Middle frontal gyrus (tissue), 1 donor: ENCODE data around the gene ZNF609.
A peak's percentile ranks its signal among the peaks of the same experiment; 100 is the strongest.
"Not testable (repeated sequence)": the region's sequence is repeated elsewhere in the genome, so short reads cannot be mapped to it uniquely, and the experiment has no call there.

ENCODE experiments used
- DNase-seq: peaks from one replicate; pipeline ENCODE4 v3.0.0-alpha.2; 2015; ENCODE audit warnings: low spot score; ENCODE audit errors: extremely low spot score

Gene ZNF609

DNA sequence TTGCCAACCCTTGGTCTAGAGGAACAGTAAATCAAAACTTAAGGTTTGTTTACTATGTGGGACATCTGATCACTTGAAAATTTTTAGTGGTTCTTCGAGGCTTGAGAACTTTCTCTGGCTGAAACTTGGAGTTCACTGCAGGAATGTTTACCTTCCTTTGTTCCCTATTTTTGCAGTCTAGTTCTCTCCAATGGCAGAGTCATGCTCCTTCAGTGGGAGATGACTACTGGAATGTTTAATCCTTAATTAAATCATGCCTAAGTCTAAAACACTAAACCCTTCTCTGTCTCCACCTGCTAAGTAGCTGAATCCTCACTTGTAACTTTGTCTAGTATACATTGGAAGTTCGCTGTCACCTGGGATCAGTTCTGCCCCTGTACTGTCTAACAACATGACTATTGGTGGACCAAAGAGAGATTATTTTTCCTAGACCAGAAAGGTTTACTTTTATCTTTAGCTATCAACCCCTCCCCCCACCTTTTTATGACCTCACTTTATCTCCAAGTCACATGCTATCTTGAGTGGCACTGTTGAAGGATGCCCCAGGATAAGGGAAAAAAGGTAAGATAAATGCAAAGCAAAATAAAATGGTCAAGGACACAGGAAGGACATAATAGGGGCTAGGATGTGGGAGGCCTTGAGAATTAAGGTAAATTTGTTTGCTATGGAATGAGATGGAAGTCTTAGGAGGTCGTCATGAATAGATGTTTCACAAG is 1.2 kb upstream of the ZNF609 start:
- DNase-seq: no peak

DNA sequence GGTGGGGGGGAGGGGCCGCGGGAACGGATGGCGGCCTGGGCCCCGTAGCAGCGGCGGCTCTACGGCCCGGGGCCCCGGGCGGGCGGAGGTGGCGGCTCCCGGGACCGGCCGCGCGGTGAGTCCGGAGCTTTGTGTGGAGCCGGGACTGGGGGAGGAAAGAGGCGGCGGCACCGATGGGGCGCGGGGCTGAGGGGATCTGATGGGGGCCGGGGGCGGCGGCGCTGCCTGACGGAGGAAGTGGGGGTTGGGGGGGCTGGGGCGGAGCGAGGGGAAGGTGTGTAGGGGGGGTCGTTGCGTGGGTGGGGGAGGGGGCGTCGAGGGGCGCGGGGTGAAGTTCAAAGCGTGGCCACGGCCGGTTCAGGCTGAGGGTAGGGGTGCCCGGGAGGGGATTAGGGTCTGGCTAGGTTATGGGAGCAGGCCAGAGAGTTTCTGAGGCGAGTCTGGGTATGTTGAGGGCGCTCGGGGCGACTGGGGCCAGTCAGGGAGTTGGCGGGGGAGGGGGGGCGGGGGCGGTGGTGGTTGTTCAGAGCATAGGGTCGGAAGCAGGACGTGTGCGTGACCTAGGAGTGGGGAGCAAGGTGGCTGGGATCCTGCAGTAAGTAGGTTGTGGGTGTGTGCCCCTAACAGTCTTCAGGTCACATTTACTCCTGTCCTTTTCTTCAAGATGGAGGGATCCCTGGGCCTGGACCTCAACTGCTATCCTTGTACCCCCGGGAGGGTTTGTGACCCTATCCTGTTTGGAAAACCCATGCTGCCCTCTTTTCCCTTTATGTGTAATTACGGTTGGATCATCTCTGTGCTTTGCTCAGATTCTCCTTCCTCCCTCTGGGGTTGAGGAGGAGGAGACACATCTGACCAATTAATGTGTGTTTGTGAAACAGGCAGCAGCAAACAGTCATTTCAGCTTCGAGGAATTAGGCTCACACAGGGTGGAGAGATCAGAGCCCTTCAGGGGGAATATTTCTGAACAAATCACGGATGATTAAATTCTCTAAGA is 644 bp downstream of the ZNF609 start:
- DNase-seq: peak; percentile 62

DNA sequence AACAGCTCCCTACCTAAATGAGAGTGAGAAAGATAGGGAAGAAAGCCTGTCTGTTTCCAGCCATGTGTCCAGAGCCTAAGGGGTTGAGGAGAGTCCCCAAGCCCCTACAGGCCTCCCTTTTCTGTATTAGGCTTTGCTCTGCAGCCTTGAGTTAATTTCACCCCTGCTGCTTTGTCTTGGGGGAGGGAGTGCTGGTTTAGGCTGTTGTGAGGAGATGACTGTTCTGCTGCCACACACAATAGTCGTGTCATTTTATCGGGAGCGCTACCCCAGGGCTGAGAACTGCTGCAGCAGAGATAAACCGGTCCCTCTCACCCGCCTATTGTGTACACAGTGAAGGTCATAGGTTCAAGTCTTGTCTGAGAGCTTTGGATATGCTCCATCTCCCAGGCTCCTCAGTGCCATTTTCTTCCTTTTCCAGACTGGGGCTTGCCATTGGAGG is 1.4 kb downstream of the ZNF609 start:
- no peak for DNase-seq

DNA sequence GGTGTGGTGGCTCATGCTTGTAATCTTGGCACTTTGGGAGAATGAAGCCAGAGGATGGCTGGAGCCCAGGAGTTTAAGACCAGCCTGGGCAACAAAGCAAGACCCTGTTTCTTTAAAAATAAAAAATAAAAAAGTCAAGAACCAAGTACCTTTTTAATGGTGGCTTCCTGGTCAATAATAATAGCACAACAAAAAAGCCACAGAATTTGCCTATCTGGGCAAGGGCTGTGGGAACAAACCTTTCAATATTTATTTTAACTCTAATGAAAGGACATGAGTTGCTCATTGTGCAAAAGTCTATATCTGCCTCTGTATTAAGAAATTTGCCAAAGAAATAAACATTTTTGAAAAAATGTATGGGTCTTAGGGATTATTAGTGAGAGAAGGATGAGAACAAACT is 2.1 kb downstream of the ZNF609 start:
- DNase-seq: no peak

DNA sequence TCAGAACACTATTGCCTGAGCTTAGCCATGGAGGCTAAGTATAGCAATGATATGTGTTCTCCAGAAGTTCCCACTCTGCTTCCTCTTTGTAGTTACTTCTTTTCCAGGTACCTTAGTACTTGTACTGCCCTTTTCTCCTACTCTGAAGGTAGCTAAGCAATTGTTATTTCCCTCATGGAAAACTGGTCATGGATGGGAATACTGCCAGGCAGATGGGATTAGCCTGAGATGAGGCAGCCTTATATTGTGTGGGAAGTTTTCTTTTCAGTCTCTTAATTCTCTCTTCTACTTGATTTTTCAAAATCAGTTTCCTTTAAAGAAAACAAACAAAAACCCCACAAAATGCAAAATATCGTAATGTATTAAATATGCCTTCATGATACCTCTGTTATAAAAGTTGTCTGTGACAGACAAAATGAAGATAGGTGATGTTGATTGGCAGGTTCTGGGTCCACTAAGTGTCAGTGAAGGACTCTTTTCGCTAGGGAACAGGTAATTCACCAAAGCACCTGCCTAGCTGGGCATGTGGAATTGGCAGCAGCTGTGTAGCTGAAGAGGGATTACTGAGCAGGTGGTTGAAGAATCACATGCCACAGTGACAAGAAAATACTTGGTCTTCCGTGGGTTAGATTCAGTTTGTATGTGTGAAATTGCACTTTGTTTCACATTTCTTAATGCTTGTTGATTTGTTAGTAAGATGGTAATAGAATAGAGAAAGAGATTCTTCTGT is 4.1 kb downstream of the ZNF609 start:
- DNase-seq: no peak

DNA sequence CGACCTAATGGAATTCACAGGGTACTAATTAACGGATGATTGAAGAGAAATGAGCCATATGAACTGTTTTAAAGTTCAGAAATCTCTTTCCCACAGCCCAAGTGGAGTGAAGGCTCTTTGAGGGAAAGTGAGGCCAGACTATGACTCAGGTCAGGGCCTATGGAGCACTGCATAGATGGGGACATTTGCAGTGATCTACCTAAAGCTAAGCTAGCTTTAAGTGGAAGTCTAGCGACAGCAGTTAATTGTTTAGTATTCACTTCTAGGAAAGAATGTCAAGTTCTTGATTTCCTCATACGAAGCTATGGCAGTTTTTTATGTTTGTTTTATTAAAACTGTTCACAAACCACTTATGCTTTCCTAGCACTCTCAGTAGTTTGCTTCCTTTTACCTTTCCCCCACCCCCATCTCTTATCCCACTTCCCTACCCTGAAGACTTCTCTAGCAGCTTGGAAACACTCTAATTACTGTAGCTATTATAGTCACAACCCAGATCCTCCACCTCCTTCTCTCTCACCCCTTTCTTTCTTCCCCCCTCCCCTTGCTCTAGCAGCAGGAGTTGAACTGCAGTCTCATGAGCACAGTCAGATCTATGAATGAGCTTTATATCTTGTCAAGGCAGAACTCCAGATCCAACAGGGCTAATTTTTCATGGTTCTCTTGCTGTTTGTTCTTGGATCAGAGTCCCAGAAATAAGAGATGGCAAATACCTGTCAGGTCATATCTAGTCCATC is 6.2 kb downstream of the ZNF609 start:
- no peak for DNase-seq

DNA sequence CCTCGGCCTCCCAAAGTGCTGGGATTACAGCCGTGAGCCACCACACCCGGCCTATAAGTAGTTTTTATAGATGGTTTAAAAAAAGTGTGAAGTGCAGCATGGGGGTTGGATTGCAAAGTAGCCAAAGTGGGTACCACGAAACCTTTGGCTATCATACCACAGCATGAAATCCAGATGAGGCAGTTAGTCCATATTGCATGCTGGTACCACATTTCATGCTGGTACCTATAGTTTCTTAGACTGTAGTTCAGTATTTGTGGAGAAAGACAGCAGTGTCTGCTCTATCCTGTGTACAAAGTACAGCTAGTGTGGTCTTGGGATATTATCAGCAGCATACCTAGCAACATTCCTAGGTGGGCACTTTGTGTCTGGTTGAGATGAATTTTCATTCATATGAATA is 11.8 kb downstream of the ZNF609 start:
- DNase-seq: no peak

DNA sequence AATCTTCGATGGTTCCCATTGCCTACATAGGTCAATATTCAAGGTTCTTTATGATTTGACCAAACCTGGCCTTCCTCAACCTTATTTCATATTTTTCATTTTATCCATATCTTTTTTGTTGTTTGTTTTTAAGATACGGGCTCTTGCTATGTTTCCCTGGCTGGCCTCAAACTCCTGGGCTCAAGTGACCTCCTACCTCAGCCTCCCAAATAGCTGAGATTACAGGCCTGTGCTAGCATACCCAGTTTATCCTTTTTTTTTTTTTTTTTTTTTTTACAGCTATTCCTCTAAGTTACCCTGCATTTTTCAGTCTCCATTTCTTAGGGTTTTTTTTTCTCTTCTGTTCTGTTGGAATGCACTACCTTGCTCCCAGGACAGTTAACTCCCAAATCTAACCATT is 14.5 kb downstream of the ZNF609 start:
- DNase-seq: no peak

DNA sequence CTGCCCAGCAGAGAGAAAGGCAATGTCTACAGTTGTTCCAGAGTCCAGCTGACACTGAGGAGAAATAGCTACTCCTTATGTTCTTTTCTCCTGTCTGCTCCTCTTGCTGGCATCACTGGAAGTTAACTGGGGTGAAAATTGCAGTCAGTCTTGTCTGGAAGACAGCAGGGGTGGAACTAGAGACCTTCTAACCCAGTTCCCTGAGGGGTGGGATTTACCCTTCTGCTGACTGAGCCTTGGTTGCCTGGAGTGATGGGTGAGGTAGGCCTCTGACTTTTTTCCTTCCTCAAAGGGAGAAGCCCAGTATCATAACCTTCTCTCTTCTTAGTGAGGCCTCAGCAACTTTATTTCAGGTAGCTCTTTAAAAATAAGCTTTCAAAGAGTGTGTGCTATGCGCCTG is 16.2 kb downstream of the ZNF609 start:
- no peak for DNase-seq

DNA sequence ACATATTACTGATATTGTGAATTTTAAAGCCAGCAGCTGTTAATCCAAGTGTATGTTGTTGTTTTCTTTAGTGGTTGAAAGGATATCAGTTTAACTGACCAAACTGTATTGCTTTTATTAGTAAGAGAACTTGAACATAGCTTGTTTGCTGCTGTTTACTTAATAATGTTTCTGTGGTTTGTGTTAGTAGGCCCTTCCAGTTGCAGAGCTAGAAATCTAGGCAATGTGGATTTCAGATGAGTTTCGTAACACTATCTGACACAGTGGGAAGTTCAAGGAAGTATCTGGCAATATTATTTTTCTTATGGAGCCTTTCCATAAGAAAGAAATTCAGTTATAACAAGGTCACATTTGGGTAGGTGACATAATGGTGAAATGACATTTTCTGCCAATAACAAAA is 18.5 kb downstream of the ZNF609 start:
- no peak for DNase-seq

DNA sequence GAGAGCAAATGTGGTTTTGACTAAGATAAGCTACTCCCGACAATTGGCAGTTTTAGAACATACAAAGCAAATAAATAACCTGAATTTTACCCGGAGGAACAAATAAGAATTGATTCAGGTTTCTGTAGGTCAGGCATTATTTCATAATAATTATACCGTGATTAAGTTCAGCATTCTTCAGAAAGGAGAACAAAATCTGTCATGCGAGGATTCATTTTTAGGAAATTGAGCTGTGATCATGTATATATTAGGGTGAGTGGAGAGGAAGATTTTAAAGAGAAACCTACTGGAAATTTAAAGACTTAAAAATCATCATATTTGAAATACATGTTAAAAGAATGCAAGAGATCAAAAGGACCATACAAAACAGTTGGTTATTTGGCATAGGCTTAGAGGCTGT is 20.5 kb downstream of the ZNF609 start:
- no peak for DNase-seq

DNA sequence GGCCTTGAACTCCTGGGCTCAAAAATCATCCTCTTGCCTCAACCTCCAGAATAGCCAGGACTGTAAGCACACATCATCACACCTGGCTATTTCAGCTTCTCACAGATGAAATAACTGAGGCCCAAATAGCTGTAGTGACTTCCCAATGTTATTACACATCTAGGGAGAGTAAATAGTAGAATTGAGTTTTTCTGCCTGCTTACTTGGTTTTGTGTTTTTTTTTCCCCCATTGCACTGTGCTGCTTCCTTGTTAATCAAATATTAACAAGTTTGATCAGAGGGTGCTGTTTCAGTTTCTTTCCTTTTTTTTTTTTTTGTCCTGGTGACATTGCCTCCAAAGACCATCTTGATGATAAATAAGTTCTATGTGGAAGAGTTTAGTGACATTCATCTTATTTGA is 23.4 kb downstream of the ZNF609 start:
- DNase-seq: no peak

DNA sequence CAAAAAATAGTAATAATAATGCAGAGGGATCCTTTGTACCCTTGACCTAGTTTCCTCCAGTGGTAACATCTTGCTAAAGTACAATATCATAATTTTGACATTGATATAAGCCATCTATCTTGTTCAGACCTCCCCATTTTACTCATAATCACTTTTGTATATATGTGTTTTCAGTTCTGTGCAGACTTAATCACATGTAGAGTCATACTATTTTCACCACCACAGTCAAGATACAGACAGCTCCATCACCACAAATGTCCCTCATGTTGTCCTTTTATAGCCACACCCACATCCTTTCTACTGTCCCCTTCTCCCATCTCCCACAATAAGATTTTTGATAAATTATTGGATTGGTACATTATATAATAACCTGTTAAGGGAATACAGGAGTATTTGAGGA is 25.4 kb downstream of the ZNF609 start:
- DNase-seq: no peak

DNA sequence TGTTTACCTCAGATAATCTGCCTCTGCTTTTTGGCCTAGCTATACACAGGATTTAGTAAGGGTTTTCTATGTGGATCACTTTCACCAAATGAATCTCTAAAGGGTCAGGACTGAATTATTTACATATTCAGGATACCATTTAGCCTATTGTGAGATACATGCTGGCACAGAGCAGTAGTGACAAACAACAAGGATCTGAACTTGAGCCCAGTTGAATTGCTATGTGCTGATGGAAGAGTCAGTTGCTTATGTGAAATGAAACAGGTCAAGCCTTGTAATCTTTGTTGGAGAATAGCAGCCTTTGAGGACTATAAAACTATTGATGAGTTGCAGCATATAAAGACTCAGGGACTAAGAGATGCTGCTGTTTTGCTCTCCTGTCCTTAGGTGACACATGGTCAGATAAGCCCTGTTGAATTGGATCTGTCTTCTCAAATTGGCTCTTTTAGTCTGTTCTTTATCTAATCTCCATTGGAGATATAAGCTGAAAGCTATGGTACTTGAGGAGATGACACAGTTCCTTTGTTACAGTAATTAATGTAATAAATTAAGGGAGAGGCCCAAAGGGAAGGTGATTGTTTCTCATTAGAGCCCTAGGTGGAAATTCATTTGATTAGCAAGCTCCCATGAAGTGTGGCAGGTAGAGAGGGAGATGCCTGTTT is 30.4 kb downstream of the ZNF609 start:
- no peak for DNase-seq

DNA sequence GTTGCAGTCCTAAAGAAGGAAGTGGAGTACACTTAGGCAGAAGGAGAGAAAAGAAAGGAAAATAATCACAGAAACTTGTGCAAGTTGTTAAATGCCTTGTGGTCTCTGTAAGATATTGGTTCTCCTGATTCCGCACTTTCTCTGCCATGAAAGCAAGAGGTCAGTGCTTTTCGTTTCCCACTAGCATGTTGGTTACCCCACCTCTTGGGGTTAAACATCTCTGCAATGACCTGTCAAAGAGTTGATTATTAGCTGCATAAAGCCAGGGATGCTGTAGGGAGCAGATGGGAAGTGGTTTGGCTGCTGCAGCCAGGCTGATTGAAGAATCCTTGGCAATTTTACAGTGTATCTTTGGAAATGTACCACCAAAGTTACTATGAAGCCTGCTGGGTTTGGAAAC is 33.3 kb downstream of the ZNF609 start:
- DNase-seq: no peak

DNA sequence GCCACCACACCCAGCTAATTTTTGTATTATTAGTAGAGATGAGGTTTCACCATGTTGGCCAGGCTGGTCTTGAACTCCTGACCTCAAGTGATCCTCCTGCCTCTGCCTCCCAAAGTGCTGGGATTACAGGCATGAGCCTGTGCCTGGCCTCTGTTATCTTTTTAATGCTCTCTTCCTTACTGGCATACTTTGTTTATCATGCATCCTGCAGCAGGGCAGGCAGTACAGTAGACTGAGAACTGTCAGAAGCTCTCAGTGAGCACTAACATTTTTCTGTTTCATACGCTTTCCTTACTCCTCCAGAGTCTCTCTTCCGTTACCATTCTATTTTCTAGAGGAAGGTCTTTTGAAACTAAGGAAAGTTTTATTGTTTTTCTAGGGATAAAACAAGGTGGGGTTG is 35.6 kb downstream of the ZNF609 start:
- not testable (repeated sequence) for DNase-seq

DNA sequence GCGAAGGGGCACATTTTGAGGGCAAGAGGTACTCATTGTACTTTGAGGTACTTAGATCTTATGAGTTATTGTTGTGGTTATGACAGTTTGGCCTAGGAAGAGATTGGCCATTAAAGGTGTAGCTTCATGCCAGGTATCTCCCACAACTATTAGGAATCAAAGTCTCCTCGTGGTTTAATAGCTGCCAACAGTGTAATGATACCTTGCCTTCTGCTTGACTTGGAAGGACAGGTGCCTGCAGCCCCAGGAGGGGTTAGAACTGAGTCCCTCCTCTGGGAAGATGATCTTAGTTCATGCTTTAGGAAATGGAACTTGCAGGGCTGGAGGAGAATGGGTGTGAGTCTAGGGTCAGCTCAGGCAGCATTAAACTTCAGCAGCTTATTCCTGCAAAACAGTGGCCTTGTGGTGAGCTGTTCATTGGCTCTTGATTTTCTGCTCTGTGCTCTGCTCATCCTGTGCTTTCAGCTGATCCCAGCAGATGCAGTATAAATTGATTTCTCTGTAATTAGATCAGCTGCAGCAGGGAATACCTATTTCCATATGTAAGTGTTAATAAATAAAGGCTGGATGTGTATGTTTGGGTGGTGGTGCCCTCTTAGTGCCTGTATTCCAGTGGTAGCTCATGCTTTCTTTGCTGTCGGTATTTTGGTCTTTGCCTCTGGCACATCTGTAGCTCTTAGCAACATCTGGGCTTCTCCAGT is 40.5 kb downstream of the ZNF609 start:
- no peak for DNase-seq

DNA sequence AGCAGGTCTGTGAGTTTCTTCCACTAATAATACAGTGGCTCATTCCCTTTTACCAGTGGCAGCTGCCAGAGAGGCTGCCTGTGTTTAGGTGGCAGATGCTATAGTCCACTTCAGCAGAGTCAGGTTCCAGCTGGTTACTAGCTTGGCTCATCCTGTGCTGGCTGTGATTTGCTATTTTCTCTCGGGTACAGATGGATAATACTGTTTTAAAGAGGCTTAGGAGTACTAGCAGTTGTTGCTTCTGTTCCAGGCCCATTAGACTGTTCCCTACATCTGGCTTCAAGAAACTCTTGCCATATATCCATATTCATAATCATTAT is 41.0 kb downstream of the ZNF609 start:
- DNase-seq: no peak

DNA sequence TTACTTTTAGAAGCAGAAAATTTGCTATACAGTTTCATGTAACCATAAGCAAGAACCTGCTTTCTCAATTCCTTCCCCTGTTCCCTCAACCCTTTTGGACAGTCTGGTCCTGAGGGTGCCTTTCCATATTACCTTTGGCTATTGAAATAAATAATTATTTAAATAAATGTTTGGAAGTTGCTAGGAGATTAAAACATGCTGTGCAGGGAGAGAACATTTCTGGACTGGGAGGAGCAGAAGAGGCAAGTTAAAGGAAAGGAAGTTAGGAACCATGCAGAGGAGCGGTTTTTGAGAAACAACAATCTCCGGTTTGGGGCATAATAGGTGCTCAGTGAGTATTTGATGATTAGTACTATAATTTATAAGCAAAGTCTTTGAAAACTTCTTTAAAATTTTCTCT is 41.8 kb downstream of the ZNF609 start:
- no peak for DNase-seq

DNA sequence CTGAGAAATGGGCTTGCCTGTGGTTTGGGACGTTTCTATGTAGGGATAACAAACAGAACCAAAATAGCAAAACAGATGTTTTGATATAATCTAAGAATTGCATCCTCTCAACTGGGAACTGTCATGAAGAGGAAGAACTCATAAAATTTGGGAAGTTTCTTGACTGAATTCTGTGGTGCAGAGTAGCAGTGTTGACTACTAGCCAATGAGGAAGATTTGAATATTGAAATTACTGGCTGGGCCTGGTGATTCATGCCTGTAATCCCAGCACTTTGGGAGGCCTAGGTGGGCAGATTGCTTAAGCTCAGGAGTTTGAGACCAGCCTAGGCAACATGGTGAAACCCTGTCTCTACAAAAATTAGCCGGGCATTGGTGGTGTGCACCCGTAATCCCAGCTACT is 42.2 kb downstream of the ZNF609 start:
- DNase-seq: no peak
